HCT116 (cell line): Measurements from ENCODE around the gene THEMIS.

ENCODE experiments used
- EZH2phosphoT487 ChIP-seq: fragments of 200-600 bp; IDR thresholded peaks from 2 replicates; pipeline ENCODE4 v1.6.1; 2018; ENCODE audit warnings: antibody characterized with exemption, borderline replicate concordance
- TF ChIP-seq, protein P1 (sequence below), 3 experiments: fragments of 200-600 bp in 1 of 3; sonication (generic) in 1 of 3; IDR thresholded peaks in 2 of 3; conservative IDR thresholded peaks in 1 of 3; 2 replicates each; pipeline ENCODE4 v1.5.1; 2012 to 2017; ENCODE audit warnings: low read depth in 2 of 3, low read length in 2 of 3, antibody characterized with exemption in 1 of 3, borderline replicate concordance in 1 of 3, control low read depth in 1 of 3, mild to moderate bottlenecking in 1 of 3, mixed read lengths in 1 of 3, mixed run types in 1 of 3, moderate library complexity in 1 of 3; ENCODE audit not compliant: insufficient read depth in 1 of 3

DNA sequence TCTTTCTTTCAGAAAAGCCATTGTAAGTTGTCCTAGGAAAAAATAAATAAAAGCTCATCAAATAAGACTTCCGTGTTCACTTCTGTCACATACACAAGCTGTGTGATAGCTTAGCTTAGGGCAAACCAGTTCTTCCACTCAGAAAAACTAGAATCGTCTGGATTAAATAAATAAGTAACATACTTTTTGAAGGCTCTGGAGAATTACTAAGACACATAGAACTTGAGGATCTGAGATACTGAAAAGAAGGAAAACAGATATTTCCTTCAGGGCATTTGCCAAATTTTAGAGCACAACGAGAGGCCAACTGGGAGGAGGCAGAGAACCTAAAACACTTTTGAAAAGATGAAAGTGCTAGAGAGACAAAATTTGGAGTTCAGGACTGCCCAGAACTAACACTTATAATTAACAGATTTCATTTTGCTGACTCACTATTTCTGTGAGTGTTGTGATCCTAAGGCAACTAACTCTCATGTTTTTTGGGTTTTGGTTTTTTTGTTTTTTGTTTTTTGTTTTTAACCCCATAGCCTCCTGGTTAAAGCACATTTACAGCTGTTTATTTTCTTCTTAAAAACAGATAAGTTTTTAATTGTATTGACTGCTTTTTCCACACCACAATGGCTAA, 38.7 kb upstream of the THEMIS start:
- TF ChIP-seq, protein P1, sequence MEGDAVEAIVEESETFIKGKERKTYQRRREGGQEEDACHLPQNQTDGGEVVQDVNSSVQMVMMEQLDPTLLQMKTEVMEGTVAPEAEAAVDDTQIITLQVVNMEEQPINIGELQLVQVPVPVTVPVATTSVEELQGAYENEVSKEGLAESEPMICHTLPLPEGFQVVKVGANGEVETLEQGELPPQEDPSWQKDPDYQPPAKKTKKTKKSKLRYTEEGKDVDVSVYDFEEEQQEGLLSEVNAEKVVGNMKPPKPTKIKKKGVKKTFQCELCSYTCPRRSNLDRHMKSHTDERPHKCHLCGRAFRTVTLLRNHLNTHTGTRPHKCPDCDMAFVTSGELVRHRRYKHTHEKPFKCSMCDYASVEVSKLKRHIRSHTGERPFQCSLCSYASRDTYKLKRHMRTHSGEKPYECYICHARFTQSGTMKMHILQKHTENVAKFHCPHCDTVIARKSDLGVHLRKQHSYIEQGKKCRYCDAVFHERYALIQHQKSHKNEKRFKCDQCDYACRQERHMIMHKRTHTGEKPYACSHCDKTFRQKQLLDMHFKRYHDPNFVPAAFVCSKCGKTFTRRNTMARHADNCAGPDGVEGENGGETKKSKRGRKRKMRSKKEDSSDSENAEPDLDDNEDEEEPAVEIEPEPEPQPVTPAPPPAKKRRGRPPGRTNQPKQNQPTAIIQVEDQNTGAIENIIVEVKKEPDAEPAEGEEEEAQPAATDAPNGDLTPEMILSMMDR (IDR thresholded peaks at IDR 0.05 in 2 of 3, conservative IDR thresholded peaks at IDR 0.05 in 1 of 3; ENCODE audit: borderline replicate concordance in 1 of 3, insufficient read depth in 1 of 3, low read depth in 2 of 3, low read length in 2 of 3): no peak
- TF ChIP-seq EZH2phosphoT487: no peak
